K562 (cell line): ENCODE results near the gene MCM7. TPM values are rescaled to one million over a fixed set of nuclear protein-coding genes. Genes with fewer than 3 reads are reported as not detected.

Experiments
- ARID1B ChIP-seq: fragments of 450-650 bp; IDR thresholded peaks from 2 replicates; pipeline ENCODE4 v1.6.1; 2016; ENCODE audit warnings: antibody characterized with exemption, mild to moderate bottlenecking, inconsistent platforms
- CBX8 ChIP-seq: fragments of 200-600 bp; sonication (generic); IDR thresholded peaks from 2 replicates; pipeline ENCODE4 v1.6.1; 2012; ENCODE audit warnings: borderline replicate concordance, mixed run types, low read depth, mild to moderate bottlenecking, moderate library complexity, mixed read lengths, low read length, control low read depth, inconsistent platforms; ENCODE audit not compliant: poor library complexity, severe bottlenecking; ENCODE audit errors: extremely low read depth
- CC2D1A ChIP-seq: fragments of 450-650 bp; IDR thresholded peaks from 2 replicates; pipeline ENCODE4 v1.6.1; 2017; ENCODE audit warnings: mild to moderate bottlenecking
- FOXP1 ChIP-seq: sonication (generic); formaldehyde crosslinking; IDR thresholded peaks from 2 replicates; pipeline ENCODE4 v1.8.0; 2022; ENCODE audit warnings: mild to moderate bottlenecking, missing genetic modification reagents
- NCOA6 ChIP-seq: fragments of 450-650 bp; IDR thresholded peaks from 2 replicates; pipeline ENCODE4 v1.6.1; 2017; ENCODE audit warnings: mild to moderate bottlenecking
- TAF15 ChIP-seq: fragments of 200-400 bp; formaldehyde crosslinking; IDR thresholded peaks from 2 replicates; pipeline ENCODE4 v1.6.1; 2017; ENCODE audit warnings: mild to moderate bottlenecking, low read depth, low read length, moderate library complexity
- ZBED1 ChIP-seq: IDR thresholded peaks from 2 replicates; pipeline ENCODE4 v1.6.1; 2014
- ZNF165 ChIP-seq: fragments of 250-450 bp; sonication (Bioruptor Pico); IDR thresholded peaks from 2 replicates; pipeline ENCODE4 v1.4.0; 2020; ENCODE audit warnings: borderline replicate concordance
- ZNF174 ChIP-seq: fragments of 250-450 bp; sonication (Bioruptor Pico); IDR thresholded peaks from 2 replicates; pipeline ENCODE4 v1.4.0; 2020; ENCODE audit warnings: mild to moderate bottlenecking
- ZNF263 ChIP-seq: sonication (generic); formaldehyde crosslinking; IDR thresholded peaks from 2 replicates; pipeline ENCODE4 v1.8.0; 2022; ENCODE audit warnings: mild to moderate bottlenecking, missing genetic modification reagents, borderline replicate concordance
- ZNF707 ChIP-seq: fragments of 250-450 bp; sonication (Bioruptor Pico); conservative IDR thresholded peaks from 2 replicates; pipeline ENCODE4 v1.8.0; 2022; ENCODE audit warnings: inconsistent platforms, mild to moderate bottlenecking, moderate library complexity
- ZSCAN32 ChIP-seq: fragments of 450-650 bp; formaldehyde crosslinking; IDR thresholded peaks from 2 replicates; pipeline ENCODE4 v1.4.0; 2020; ENCODE audit warnings: mild to moderate bottlenecking, moderate library complexity
- polyA plus RNA-seq, 8 experiments: library from polyadenylated mRNA; depleted of rRNA in 4 of 8; stranded (reverse) in 5 of 8; unstranded in 3 of 8; fragments of >200 nt; fragmentation: Nextera tagmentation in 2 of 8; fragmentation: Illumina TruSeq in 1 of 8; extraction: Ambion mirVana in 2 of 8; extraction: Trizol in 1 of 8; gene quantifications; 2 replicates each; pipeline versions ENCODE4 v1.2.1 to v1.2.3, GENCODE V29; 2011 to 2014; ENCODE audit warnings: inconsistent platforms in 1 of 8, missing spikeins in 1 of 8
- total RNA-seq, 7 experiments: library from RNA; depleted of rRNA in 6 of 7; stranded (reverse); fragments of >200 nt in 6 of 7; fragmentation: Illumina TruSeq in 2 of 7; extraction: Trizol in 2 of 7; gene quantifications; 2 replicates each; pipeline versions ENCODE4 v1.2.1 to v1.2.3, GENCODE V29; 2011 to 2021; ENCODE audit warnings: low replicate concordance in 1 of 7
- TF ChIP-seq, protein P1 (sequence below): sonication (generic); formaldehyde crosslinking; IDR thresholded peaks from 2 replicates; pipeline ENCODE4 v1.8.1; 2023; ENCODE audit warnings: mild to moderate bottlenecking, missing genetic modification reagents
- TF ChIP-seq, protein P2 (sequence below): fragments of 200-800 bp; sonication (Bioruptor generic); IDR thresholded peaks from 2 replicates; pipeline ENCODE4 v1.6.1; 2016; ENCODE audit warnings: missing genetic modification characterization, missing compliant biosample characterization
- TF ChIP-seq, protein P3 (sequence below): sonication (generic); formaldehyde crosslinking; IDR thresholded peaks from 2 replicates; pipeline ENCODE4 v1.9.0; 2022; ENCODE audit warnings: mild to moderate bottlenecking, missing genetic modification reagents

MCM7 gene
- total and polyA plus RNA-seq, 9 of the 15 experiments (the other 6 are each of a cell fraction or from before 2014, with no cell fraction given) = 329 to 856 (median 437) TPM

DNA sequence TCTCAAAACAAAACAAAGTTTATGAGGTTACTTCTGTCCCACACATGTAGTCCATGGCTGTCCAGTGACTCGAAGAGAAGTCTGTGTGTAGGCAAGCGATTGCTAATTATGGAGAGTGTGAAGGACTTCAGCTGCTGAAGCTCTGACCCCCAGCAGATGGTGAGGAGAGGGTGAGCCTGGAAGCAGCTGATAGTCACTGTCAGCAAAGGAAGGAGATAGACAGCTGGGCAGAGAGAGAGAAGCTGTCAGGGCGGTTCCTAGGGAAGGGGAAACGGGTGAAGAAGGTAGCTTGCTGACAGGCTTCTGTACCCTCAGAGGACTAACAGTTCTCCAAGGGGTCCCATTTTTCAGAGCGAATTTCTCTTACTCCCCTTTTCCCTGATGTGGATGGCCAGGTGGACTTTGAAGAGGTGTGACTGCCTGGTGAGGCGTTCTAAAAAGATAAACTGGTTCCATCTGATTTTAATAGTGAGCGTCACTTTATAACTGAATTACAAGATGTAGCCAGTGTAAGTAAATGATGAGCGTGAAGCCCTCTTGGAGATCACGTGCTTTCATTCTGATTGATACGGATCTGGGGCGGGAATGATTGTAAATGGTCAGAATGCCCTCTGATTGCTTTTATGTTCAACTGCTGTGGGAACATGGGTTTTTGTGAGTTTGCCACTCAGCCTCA lies 39.5 kb downstream of the MCM7 start (continued):
- TF ChIP-seq, protein P1, sequence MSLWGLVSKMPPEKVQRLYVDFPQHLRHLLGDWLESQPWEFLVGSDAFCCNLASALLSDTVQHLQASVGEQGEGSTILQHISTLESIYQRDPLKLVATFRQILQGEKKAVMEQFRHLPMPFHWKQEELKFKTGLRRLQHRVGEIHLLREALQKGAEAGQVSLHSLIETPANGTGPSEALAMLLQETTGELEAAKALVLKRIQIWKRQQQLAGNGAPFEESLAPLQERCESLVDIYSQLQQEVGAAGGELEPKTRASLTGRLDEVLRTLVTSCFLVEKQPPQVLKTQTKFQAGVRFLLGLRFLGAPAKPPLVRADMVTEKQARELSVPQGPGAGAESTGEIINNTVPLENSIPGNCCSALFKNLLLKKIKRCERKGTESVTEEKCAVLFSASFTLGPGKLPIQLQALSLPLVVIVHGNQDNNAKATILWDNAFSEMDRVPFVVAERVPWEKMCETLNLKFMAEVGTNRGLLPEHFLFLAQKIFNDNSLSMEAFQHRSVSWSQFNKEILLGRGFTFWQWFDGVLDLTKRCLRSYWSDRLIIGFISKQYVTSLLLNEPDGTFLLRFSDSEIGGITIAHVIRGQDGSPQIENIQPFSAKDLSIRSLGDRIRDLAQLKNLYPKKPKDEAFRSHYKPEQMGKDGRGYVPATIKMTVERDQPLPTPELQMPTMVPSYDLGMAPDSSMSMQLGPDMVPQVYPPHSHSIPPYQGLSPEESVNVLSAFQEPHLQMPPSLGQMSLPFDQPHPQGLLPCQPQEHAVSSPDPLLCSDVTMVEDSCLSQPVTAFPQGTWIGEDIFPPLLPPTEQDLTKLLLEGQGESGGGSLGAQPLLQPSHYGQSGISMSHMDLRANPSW (CRISPR knock-in tag) = no peak
- TF ChIP-seq CBX8 = no peak
- no peak for TF ChIP-seq ZNF707
- TF ChIP-seq ZNF263 (CRISPR knock-in tag) = no peak
- peak; percentile 87 for TF ChIP-seq ARID1B
- TF ChIP-seq ZSCAN32 (CRISPR knock-in tag) = no peak
- TF ChIP-seq, protein P2, sequence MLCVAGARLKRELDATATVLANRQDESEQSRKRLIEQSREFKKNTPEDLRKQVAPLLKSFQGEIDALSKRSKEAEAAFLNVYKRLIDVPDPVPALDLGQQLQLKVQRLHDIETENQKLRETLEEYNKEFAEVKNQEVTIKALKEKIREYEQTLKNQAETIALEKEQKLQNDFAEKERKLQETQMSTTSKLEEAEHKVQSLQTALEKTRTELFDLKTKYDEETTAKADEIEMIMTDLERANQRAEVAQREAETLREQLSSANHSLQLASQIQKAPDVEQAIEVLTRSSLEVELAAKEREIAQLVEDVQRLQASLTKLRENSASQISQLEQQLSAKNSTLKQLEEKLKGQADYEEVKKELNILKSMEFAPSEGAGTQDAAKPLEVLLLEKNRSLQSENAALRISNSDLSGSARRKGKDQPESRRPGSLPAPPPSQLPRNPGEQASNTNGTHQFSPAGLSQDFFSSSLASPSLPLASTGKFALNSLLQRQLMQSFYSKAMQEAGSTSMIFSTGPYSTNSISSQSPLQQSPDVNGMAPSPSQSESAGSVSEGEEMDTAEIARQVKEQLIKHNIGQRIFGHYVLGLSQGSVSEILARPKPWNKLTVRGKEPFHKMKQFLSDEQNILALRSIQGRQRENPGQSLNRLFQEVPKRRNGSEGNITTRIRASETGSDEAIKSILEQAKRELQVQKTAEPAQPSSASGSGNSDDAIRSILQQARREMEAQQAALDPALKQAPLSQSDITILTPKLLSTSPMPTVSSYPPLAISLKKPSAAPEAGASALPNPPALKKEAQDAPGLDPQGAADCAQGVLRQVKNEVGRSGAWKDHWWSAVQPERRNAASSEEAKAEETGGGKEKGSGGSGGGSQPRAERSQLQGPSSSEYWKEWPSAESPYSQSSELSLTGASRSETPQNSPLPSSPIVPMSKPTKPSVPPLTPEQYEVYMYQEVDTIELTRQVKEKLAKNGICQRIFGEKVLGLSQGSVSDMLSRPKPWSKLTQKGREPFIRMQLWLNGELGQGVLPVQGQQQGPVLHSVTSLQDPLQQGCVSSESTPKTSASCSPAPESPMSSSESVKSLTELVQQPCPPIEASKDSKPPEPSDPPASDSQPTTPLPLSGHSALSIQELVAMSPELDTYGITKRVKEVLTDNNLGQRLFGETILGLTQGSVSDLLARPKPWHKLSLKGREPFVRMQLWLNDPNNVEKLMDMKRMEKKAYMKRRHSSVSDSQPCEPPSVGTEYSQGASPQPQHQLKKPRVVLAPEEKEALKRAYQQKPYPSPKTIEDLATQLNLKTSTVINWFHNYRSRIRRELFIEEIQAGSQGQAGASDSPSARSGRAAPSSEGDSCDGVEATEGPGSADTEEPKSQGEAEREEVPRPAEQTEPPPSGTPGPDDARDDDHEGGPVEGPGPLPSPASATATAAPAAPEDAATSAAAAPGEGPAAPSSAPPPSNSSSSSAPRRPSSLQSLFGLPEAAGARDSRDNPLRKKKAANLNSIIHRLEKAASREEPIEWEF (CRISPR knock-in tag) = no peak
- no peak for TF ChIP-seq ZNF174 (CRISPR knock-in tag)
- no peak for TF ChIP-seq TAF15
- peak; percentile 91; the same call in 1 of the 2 replicates for TF ChIP-seq CC2D1A
- TF ChIP-seq FOXP1 (CRISPR knock-in tag) = no peak
- TF ChIP-seq ZNF165 = no peak
- TF ChIP-seq, protein P3, sequence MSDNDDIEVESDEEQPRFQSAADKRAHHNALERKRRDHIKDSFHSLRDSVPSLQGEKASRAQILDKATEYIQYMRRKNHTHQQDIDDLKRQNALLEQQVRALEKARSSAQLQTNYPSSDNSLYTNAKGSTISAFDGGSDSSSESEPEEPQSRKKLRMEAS (CRISPR knock-in tag) = peak; percentile 53
- no peak for TF ChIP-seq ZBED1
- no peak for TF ChIP-seq NCOA6
